Tibial nerve (tissue), 4 donors: ENCODE results near the gene TMEM191C.
"Not testable (repeated sequence)": the region's sequence is repeated elsewhere in the genome, so short reads cannot be mapped to it uniquely, and the experiment has no call there.

ENCODE experiments used
- EP300 ChIP-seq, 2 donors: sonication (generic); formaldehyde crosslinking; IDR thresholded peaks; one replicate each; pipeline ENCODE4 v1.6.1; 2017; ENCODE audit warnings: antibody characterized with exemption in 2 of 2, mild to moderate bottlenecking in 1 of 2
- POLR2A ChIP-seq, 2 donors: fragments of 450-650 bp; IDR thresholded peaks; one replicate each; pipeline ENCODE4 v1.6.1; 2017; ENCODE audit warnings: antibody characterized with exemption in 2 of 2, mild to moderate bottlenecking in 2 of 2, moderate library complexity in 2 of 2
- TF ChIP-seq, protein P1 (sequence below), 5 experiments: fragments of 200-600 bp in 3 of 5; fragments of 450-650 bp in 2 of 5; sonication (generic) in 3 of 5; IDR thresholded peaks; one replicate each; pipeline ENCODE4 v1.5.1; 2016 to 2019; ENCODE audit warnings: antibody characterized with exemption in 5 of 5, mild to moderate bottlenecking in 3 of 5, moderate library complexity in 2 of 5

DNA sequence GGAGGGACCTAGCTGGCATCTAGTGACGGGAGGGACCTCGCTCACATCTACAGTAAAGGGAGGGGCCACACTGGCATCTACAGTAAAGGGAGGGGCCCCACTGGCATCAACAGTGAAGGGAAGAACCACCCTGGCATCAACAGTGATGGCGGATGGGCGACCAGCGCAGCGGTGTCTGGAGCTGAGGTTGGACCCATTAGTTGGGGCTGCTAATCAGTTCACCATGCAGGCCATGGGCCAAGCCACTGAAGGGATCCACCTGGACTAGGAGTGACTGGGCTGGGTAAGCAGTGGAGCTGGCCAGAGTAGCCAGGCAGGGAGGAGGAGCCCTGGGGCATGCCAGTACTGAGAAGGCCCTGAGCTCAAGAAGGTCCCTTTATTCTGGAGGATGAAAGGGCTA lies 23.4 kb downstream of the TMEM191C start:
- TF ChIP-seq, protein P1, sequence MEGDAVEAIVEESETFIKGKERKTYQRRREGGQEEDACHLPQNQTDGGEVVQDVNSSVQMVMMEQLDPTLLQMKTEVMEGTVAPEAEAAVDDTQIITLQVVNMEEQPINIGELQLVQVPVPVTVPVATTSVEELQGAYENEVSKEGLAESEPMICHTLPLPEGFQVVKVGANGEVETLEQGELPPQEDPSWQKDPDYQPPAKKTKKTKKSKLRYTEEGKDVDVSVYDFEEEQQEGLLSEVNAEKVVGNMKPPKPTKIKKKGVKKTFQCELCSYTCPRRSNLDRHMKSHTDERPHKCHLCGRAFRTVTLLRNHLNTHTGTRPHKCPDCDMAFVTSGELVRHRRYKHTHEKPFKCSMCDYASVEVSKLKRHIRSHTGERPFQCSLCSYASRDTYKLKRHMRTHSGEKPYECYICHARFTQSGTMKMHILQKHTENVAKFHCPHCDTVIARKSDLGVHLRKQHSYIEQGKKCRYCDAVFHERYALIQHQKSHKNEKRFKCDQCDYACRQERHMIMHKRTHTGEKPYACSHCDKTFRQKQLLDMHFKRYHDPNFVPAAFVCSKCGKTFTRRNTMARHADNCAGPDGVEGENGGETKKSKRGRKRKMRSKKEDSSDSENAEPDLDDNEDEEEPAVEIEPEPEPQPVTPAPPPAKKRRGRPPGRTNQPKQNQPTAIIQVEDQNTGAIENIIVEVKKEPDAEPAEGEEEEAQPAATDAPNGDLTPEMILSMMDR (IDR thresholded peaks at IDR 0.05): not testable (repeated sequence)
- not testable (repeated sequence) for TF ChIP-seq POLR2A, EP300 (IDR thresholded peaks at IDR 0.05)
